ENCODE measurements around the gene FTMT.

GRCh38 chr5:121819682-121820261 is 31.9 kb upstream of the FTMT start:
- TF ChIP-seq ZNF70 (CRISPR knock-in tag; IDR thresholded peaks at IDR 0.05) (no peak), ZNF8 (CRISPR knock-in tag; IDR thresholded peaks at IDR 0.05) (no peak), ZFP3 (CRISPR knock-in tag; IDR thresholded peaks at IDR 0.05) (no peak), ZFP30 (CRISPR knock-in tag; IDR thresholded peaks at IDR 0.05) (no peak), PPARA (CRISPR knock-in tag; IDR thresholded peaks at IDR 0.05; ENCODE audit: borderline replicate concordance) (no peak), OSR1 (CRISPR knock-in tag; IDR thresholded peaks at IDR 0.05) (no peak), ESRRG (CRISPR knock-in tag; IDR thresholded peaks at IDR 0.05) (no peak), TCF4 (CRISPR knock-in tag; IDR thresholded peaks at IDR 0.05; ENCODE audit: borderline replicate concordance) (no peak)
- TF ChIP-seq, protein P1, sequence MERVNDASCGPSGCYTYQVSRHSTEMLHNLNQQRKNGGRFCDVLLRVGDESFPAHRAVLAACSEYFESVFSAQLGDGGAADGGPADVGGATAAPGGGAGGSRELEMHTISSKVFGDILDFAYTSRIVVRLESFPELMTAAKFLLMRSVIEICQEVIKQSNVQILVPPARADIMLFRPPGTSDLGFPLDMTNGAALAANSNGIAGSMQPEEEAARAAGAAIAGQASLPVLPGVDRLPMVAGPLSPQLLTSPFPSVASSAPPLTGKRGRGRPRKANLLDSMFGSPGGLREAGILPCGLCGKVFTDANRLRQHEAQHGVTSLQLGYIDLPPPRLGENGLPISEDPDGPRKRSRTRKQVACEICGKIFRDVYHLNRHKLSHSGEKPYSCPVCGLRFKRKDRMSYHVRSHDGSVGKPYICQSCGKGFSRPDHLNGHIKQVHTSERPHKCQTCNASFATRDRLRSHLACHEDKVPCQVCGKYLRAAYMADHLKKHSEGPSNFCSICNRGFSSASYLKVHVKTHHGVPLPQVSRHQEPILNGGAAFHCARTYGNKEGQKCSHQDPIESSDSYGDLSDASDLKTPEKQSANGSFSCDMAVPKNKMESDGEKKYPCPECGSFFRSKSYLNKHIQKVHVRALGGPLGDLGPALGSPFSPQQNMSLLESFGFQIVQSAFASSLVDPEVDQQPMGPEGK (CRISPR knock-in tag; IDR thresholded peaks at IDR 0.05; ENCODE audit: borderline replicate concordance), result no peak
- TF ChIP-seq, protein P2, sequence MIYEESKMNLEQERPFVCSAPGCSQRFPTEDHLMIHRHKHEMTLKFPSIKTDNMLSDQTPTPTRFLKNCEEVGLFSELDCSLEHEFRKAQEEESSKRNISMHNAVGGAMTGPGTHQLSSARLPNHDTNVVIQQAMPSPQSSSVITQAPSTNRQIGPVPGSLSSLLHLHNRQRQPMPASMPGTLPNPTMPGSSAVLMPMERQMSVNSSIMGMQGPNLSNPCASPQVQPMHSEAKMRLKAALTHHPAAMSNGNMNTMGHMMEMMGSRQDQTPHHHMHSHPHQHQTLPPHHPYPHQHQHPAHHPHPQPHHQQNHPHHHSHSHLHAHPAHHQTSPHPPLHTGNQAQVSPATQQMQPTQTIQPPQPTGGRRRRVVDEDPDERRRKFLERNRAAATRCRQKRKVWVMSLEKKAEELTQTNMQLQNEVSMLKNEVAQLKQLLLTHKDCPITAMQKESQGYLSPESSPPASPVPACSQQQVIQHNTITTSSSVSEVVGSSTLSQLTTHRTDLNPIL (CRISPR knock-in tag; IDR thresholded peaks at IDR 0.05; ENCODE audit: low read depth), result no peak
